Naive B cell (primary cell): ENCODE data around the gene ZFAND5. TPM values are rescaled to one million over a fixed set of nuclear protein-coding genes. Genes with fewer than 3 reads are reported as not detected.
A peak's percentile ranks its signal among the peaks of the same experiment; 100 is the strongest.

Experiments
- ATAC-seq, 2 donors: fragments of 150-1000 bp; cut with Tn5 transposase; 2 replicates each; pipeline ENCODE4 v1.10.0; 2021; ENCODE audit warnings: low read depth in 2 of 2, mild to moderate bottlenecking in 2 of 2, moderate library complexity in 2 of 2
- DNase-seq: peaks from one replicate; pipeline ENCODE4 v3.0.0; 2022
- H3K27ac Mint-ChIP-seq, 6 donors: one replicate each; pipeline ENCODE4 v1.8.0; 2020 to 2022; ENCODE audit warnings: mild to moderate bottlenecking in 6 of 6, mixed read lengths in 6 of 6, moderate library complexity in 5 of 6, inconsistent platforms in 2 of 6
- H3K27me3 Mint-ChIP-seq, 3 donors: one replicate each; pipeline ENCODE4 v1.8.0; 2021 to 2022; ENCODE audit warnings: mixed read lengths in 3 of 3, mild to moderate bottlenecking in 1 of 3
- H3K36me3 Mint-ChIP-seq, 2 donors: one replicate each; pipeline ENCODE4 v1.8.0; 2020 to 2022; ENCODE audit warnings: mixed read lengths in 2 of 2, inconsistent platforms in 1 of 2, mild to moderate bottlenecking in 1 of 2
- H3K4me1 Mint-ChIP-seq, 3 donors: one replicate each; pipeline ENCODE4 v1.8.0; 2020 to 2022; ENCODE audit warnings: mixed read lengths in 3 of 3, inconsistent platforms in 1 of 3, mild to moderate bottlenecking in 1 of 3, moderate library complexity in 1 of 3
- H3K4me3 Mint-ChIP-seq, 8 donors: one replicate each; pipeline ENCODE4 v1.8.0; 2020 to 2022; ENCODE audit warnings: mild to moderate bottlenecking in 8 of 8, mixed read lengths in 8 of 8, moderate library complexity in 8 of 8, inconsistent platforms in 2 of 8
- H3K9me3 Mint-ChIP-seq, 7 donors: one replicate each; pipeline ENCODE4 v1.8.0; 2020 to 2022; ENCODE audit warnings: mixed read lengths in 7 of 7, mild to moderate bottlenecking in 5 of 7, inconsistent platforms in 2 of 7, moderate library complexity in 1 of 7
- polyA plus RNA-seq, 6 donors: library from polyadenylated mRNA; unstranded; fragments of 300-500 nt; fragmentation: Illumina TruSeq; gene quantifications; one replicate each; pipeline ENCODE4 v1.2.3, GENCODE V29; 2021; ENCODE audit warnings: low read depth in 6 of 6

The ZFAND5 gene
- polyA plus RNA-seq, result 100 to 1,000 TPM in 1 of 6 donors, 10 to 100 TPM in 5; 59.6 to 100 (median 75.3) TPM

DNA sequence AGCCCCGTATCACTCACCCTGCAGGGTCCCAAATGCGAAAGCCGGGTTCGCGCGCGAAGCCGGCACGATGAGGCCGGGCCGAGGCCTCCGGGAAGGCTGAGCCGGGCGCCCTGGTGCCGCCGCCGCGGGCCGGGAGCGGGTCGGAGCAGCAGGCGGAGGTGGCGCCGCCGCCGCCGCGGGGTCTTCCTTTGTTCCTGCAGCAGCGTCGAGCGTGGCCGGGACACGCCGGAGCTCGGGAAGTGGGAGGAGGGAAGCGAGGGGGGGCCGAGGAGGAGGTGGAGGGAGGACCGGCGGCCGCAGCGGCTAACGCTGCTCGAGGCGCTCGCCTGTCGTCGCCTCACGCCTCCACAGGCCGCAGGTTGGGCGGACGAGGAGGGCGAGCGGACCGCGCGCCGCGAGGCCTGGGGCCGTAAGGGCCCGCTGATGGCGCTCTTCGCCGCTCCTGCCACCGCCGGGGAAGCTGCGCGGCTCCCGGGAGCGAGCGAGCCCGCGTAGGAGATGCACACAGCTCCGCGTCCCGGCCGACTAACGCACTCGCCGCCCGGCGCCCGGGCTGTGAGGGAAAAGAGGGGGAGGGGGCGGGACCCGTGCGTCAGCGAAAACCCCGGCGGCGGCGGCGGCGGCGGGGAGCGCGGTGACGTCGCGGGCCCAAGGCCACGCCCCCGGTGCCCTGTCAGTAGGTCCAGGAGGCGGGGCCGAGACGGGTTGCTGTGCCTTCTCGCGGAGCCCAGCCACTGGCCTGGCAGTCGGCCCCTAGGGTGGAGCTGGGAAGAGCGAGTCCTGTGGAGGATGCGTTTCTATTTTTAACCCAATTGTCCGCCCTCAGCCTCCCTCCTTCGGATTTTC lies at the start of gene ZFAND5:
TSS of gene ZFAND5 (minus strand) at position 530 of the 846 bp plus-strand sequence. CDS start 4,430 bp downstream, outside the sequence.
- Mint-ChIP-seq H3K4me1 (peaks cover 25 to 41% (median 38%) of the 10 kb centered on the region in 3 donors), H3K27me3 (no peaks in the 10 kb centered on the region), H3K36me3 (no peaks in the 10 kb centered on the region), H3K9me3 (no peaks in the 10 kb centered on the region), H3K27ac (peak within 1 kb of the TSS; percentile 99 to 100 (median 99)), H3K4me3 (peak within 1 kb of the TSS; percentile 96 to 99 (median 98))
- peak; percentile 89 for DNase-seq
- peak; percentile 76 to 77 for ATAC-seq

- no peaks in the 10 kb centered on the region for H3K36me3 Mint-ChIP-seq
- DNase-seq, result no peak
- H3K27me3 Mint-ChIP-seq, result peaks cover 0 to 11% (median 0%) of the 10 kb centered on the region in 3 donors
- peak overlapping the region in 1 of 6 donors; percentile 52 for H3K27ac Mint-ChIP-seq
- peaks cover 0 to 6% (median 0%) of the 10 kb centered on the region in 7 donors for H3K9me3 Mint-ChIP-seq
- no peak for ATAC-seq
- H3K4me1 Mint-ChIP-seq, result no peaks in the 10 kb centered on the region
- no peak overlapping the region for H3K4me3 Mint-ChIP-seq
Measured at GRCh38 chr9:72412483-72413040, 47.6 kb upstream of the ZFAND5 start.

- Mint-ChIP-seq H3K36me3 (no peaks in the 10 kb centered on the region), H3K4me3 (no peak overlapping the region), H3K27ac (no peak overlapping the region), H3K27me3 (peaks cover 0 to 11% (median 4%) of the 10 kb centered on the region in 3 donors), H3K4me1 (no peaks in the 10 kb centered on the region), H3K9me3 (peaks cover 0 to 6% (median 0%) of the 10 kb centered on the region in 7 donors)
- no peak for DNase-seq
- no peak for ATAC-seq
Measured at GRCh38 chr9:72410214-72410613, 45.2 kb upstream of the ZFAND5 start.

GRCh38 chr9:72407114-72407513 lies 42.1 kb upstream of the ZFAND5 start:
- DNase-seq (no peak), ATAC-seq (no peak)
- Mint-ChIP-seq H3K4me3 (no peak overlapping the region), H3K27ac (no peak overlapping the region), H3K9me3 (no peaks in the 10 kb centered on the region), H3K4me1 (no peaks in the 10 kb centered on the region), H3K36me3 (no peaks in the 10 kb centered on the region), H3K27me3 (peaks cover 0 to 5% (median 4%) of the 10 kb centered on the region in 3 donors)

- no peaks in the 10 kb centered on the region for H3K9me3 Mint-ChIP-seq
Measured at GRCh38 chr9:72402744-72403143, 37.7 kb upstream of the ZFAND5 start.

GRCh38 chr9:72401396-72401795 lies 36.4 kb upstream of the ZFAND5 start:
- Mint-ChIP-seq H3K4me3 (no peak overlapping the region), H3K4me1 (no peaks in the 10 kb centered on the region), H3K36me3 (no peaks in the 10 kb centered on the region), H3K27me3 (peaks cover 4 to 12% (median 8%) of the 10 kb centered on the region in 3 donors), H3K27ac (no peak overlapping the region), H3K9me3 (no peaks in the 10 kb centered on the region)
- DNase-seq, result no peak
- no peak for ATAC-seq

More at GRCh38 chr9:72402744-72403143, 37.7 kb upstream of the ZFAND5 start:
- no peak overlapping the region for H3K4me3 Mint-ChIP-seq
- no peaks in the 10 kb centered on the region for H3K4me1 Mint-ChIP-seq
- H3K27me3 Mint-ChIP-seq, result peaks cover 4 to 12% (median 8%) of the 10 kb centered on the region in 3 donors
- DNase-seq (no peak), ATAC-seq (no peak)
- H3K27ac Mint-ChIP-seq, result no peak overlapping the region
- H3K36me3 Mint-ChIP-seq, result no peaks in the 10 kb centered on the region

DNA sequence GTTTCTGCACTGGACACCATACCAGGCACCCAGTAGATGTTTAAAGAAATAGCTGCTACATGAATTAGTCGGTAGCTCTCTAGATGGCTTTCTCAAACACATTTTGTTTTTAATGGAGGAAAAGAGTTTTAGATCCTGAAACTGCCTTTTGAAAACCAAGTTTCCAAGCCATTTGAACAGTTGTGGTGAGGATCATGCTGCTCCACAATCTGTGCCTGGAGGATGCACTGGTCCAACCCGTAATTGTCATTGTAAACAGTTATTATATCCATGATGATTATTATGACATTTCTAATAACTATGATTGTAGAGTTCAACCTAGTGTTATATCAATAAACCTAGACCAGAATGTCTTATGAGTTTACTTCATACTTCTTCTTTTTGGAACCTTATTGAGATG lies 35.9 kb upstream of the ZFAND5 start:
- DNase-seq (no peak), ATAC-seq (no peak)
- Mint-ChIP-seq H3K4me1 (no peaks in the 10 kb centered on the region), H3K27ac (no peak overlapping the region), H3K9me3 (no peaks in the 10 kb centered on the region), H3K4me3 (no peak overlapping the region), H3K27me3 (peaks cover 4 to 16% (median 8%) of the 10 kb centered on the region in 3 donors), H3K36me3 (no peaks in the 10 kb centered on the region)

DNA sequence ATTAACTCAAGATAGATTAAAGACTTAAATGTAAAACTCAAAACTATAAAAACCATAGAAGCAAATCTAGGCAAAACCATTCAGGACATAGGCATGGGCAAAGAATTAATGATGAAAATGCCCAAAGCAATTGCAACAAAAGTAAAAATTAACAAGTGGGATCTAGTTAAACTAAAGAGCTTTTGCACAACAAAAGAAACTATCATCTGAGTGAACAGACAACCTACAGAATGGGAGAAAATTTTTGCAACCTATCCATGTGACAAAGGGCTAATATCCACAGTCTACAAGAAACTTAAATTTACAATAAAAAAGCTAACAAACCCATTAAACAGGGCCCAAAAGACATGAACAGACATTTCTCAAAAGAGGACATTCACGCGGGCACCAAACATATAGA lies 34.4 kb upstream of the ZFAND5 start:
- Mint-ChIP-seq H3K27ac (no peak overlapping the region), H3K9me3 (no peaks in the 10 kb centered on the region), H3K4me3 (no peak overlapping the region), H3K36me3 (no peaks in the 10 kb centered on the region), H3K4me1 (no peaks in the 10 kb centered on the region), H3K27me3 (peaks cover 0 to 10% (median 8%) of the 10 kb centered on the region in 3 donors)
- DNase-seq (no peak), ATAC-seq (no peak)

GRCh38 chr9:72396247-72397091 lies 31.5 kb upstream of the ZFAND5 start:
- Mint-ChIP-seq H3K4me1 (no peaks in the 10 kb centered on the region), H3K4me3 (no peak overlapping the region), H3K27me3 (peaks cover 0 to 16% (median 9%) of the 10 kb centered on the region in 3 donors), H3K36me3 (no peaks in the 10 kb centered on the region), H3K27ac (no peak overlapping the region), H3K9me3 (no peaks in the 10 kb centered on the region)
- DNase-seq (no peak), ATAC-seq (no peak)

- Mint-ChIP-seq H3K9me3 (peaks cover 0 to 4% (median 0%) of the 10 kb centered on the region in 7 donors), H3K4me3 (no peak overlapping the region), H3K27me3 (peaks cover 0 to 24% (median 20%) of the 10 kb centered on the region in 3 donors), H3K27ac (no peak overlapping the region), H3K4me1 (no peaks in the 10 kb centered on the region), H3K36me3 (no peaks in the 10 kb centered on the region)
- no peak for DNase-seq
- no peak for ATAC-seq
Measured at GRCh38 chr9:72394066-72394465, 29.1 kb upstream of the ZFAND5 start.

DNA sequence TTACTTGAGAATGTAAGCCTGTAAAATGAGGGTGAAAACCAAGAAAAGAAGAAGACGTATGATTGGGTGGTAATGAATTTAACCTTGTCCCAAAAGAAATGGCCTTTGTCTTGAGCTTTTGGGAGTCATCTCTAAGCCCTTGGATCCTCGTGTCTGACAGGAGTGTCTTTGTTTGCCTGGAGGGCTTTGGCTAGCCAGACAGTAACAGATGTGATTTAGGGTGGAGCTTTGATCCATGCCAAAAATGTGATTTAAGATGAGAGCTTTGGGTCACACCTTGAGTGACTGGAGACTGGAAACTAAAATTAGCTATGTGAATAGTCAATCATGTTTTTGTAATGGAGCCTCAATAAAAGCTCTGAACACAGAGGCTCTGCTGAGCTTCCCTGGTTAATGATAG lies 25.9 kb upstream of the ZFAND5 start:
- peaks cover 0 to 4% (median 0%) of the 10 kb centered on the region in 7 donors for H3K9me3 Mint-ChIP-seq
- H3K27me3 Mint-ChIP-seq, result peaks cover 0 to 17% (median 16%) of the 10 kb centered on the region in 3 donors
- no peak overlapping the region for H3K4me3 Mint-ChIP-seq
- ATAC-seq (no peak), DNase-seq (no peak)
- H3K36me3 Mint-ChIP-seq, result no peaks in the 10 kb centered on the region
- H3K27ac Mint-ChIP-seq, result no peak overlapping the region
- H3K4me1 Mint-ChIP-seq, result peaks cover 0 to 11% (median 0%) of the 10 kb centered on the region in 3 donors

GRCh38 chr9:72386186-72386585 lies 21.2 kb upstream of the ZFAND5 start:
- DNase-seq, result no peak
- Mint-ChIP-seq H3K36me3 (no peaks in the 10 kb centered on the region), H3K9me3 (peaks cover 0 to 2% (median 0%) of the 10 kb centered on the region in 7 donors), H3K27me3 (peaks cover 0 to 16% (median 12%) of the 10 kb centered on the region in 3 donors), H3K4me3 (no peak overlapping the region), H3K27ac (no peak overlapping the region), H3K4me1 (peaks cover 0 to 11% (median 0%) of the 10 kb centered on the region in 3 donors)
- no peak for ATAC-seq
